Stomach (tissue), 9 donors: ENCODE data around the gene DYDC2. TPM values are rescaled to one million over a fixed set of nuclear protein-coding genes. Genes with fewer than 3 reads are reported as not detected.

ENCODE experiments used
- DNase-seq, 2 donors: peaks; one replicate each; pipeline versions ENCODE4 v3.0.0 to v3.0.0-alpha.2; 2013 to 2019
- H3K27ac ChIP-seq, 5 donors: fragments of 200-600 bp in 4 of 5; sonication (generic) in 4 of 5; one replicate each; pipeline ENCODE4 v1.5.1; 2013 to 2019; ENCODE audit warnings: mild to moderate bottlenecking in 1 of 5, moderate library complexity in 1 of 5
- H3K27me3 ChIP-seq, 3 donors: fragments of 200-600 bp; sonication (generic); one replicate each; pipeline ENCODE4 v1.5.1; 2017 to 2019; ENCODE audit warnings: mixed run types in 1 of 3
- H3K36me3 ChIP-seq, 4 donors: fragments of 200-600 bp; sonication (generic); 1 replicate in 3 of 4; 2 replicates in 1 of 4; pipeline ENCODE4 v1.5.1; 2016 to 2019
- H3K4me1 ChIP-seq, 4 donors: fragments of 200-600 bp; sonication (generic); one replicate each; pipeline ENCODE4 v1.5.1; 2016 to 2019
- H3K4me3 ChIP-seq, 4 donors: fragments of 200-600 bp; sonication (generic) in 3 of 4; one replicate each; pipeline ENCODE4 v1.5.1; 2016 to 2019; ENCODE audit warnings: mild to moderate bottlenecking in 1 of 4
- H3K9me3 ChIP-seq, 4 donors: fragments of 200-600 bp; sonication (generic); one replicate each; pipeline ENCODE4 v1.5.1; 2016 to 2019
- CTCF ChIP-seq, 7 experiments: fragments of 450-650 bp in 4 of 7; fragments of 200-600 bp in 3 of 7; sonication (generic) in 3 of 7; IDR thresholded peaks; one replicate each; pipeline ENCODE4 v1.5.1; 2016 to 2019; ENCODE audit warnings: antibody characterized with exemption in 7 of 7, control low read depth in 2 of 7, mild to moderate bottlenecking in 1 of 7
- EP300 ChIP-seq: sonication (generic); formaldehyde crosslinking; IDR thresholded peaks from one replicate; pipeline ENCODE4 v1.6.1; 2017; ENCODE audit warnings: antibody characterized with exemption
- POLR2A ChIP-seq, 4 donors: fragments of 450-650 bp; IDR thresholded peaks; one replicate each; pipeline ENCODE4 v1.6.1; 2016; ENCODE audit warnings: antibody characterized with exemption in 4 of 4, control low read depth in 2 of 4, mild to moderate bottlenecking in 1 of 4, moderate library complexity in 1 of 4
- POLR2AphosphoS5 ChIP-seq, 3 donors: sonication (generic); formaldehyde crosslinking; IDR thresholded peaks; one replicate each; pipeline ENCODE4 v1.6.1; 2016; ENCODE audit warnings: antibody characterized with exemption in 3 of 3
- WGBS, 5 donors: extraction: QIAGEN DNeasy Blood & Tissue Kit in 3 of 5; methylation state at CpG; one replicate each; pipeline versions ENCODE4 v1.1.5 to v1.1.7; 2013 to 2018; 5-methylcytosine and 5-hydroxymethylcytosine counted together
- intact Hi-C: fragments of 100-400 bp; cut with DNase I; formaldehyde crosslinking; loops from one replicate; pipeline ENCODE4 v1.15.1; 2023; ENCODE audit warnings: low total_unique reads
- polyA plus RNA-seq, 3 donors: library from polyadenylated mRNA; stranded (reverse); fragments of 200-250 nt; gene quantifications; one replicate each; pipeline ENCODE4 v1.2.3, GENCODE V29; 2013
- total RNA-seq, 5 donors: library from RNA; depleted of rRNA; stranded (reverse); fragments of >200 nt; gene quantifications; one replicate each; pipeline versions ENCODE4 v1.1.0 to v1.2.3, GENCODE V29; 2014 to 2016
- donor health status: healthy with polysubstance abuse.
- donor health status: Bipolar disorder and iron deficiency.
- donor health status: healthy.

Gene DYDC2
- total and polyA plus RNA-seq, 8 donors = 0.37 to 0.95 TPM; not detected in 6

- Histone ChIP-seq H3K9me3 (no peaks in the 10 kb centered on the region), H3K4me1 (no peaks in the 10 kb centered on the region), H3K36me3 (no peaks in the 10 kb centered on the region), H3K4me3 (no peak overlapping the region), H3K27ac (no peak overlapping the region), H3K27me3 (peaks cover 0 to 13% (median 0%) of the 10 kb centered on the region in 3 donors)
- DNase-seq = no peak
- WGBS, 5 donors = 62 to 77% (median 70%) methylated on average over 2 of the region's 2 CpGs
- intact Hi-C loops = no loop called here
- TF ChIP-seq POLR2AphosphoS5 (IDR thresholded peaks at IDR 0.05) (no peak), POLR2A (IDR thresholded peaks at IDR 0.05) (no peak), EP300 (no peak), CTCF (IDR thresholded peaks at IDR 0.05) (no peak)
Observed at GRCh38 chr10:80394358-80394916, 37.9 kb downstream of the DYDC2 start.

- Histone ChIP-seq H3K27ac (no peak overlapping the region), H3K27me3 (peaks cover 0 to 13% (median 0%) of the 10 kb centered on the region in 3 donors), H3K9me3 (no peaks in the 10 kb centered on the region), H3K4me1 (no peaks in the 10 kb centered on the region), H3K36me3 (no peaks in the 10 kb centered on the region), H3K4me3 (no peak overlapping the region)
- 82 to 92% (median 88%) methylated on average over 2 of the region's 2 CpGs for WGBS, 5 donors
- no peak for DNase-seq
- TF ChIP-seq CTCF (IDR thresholded peaks at IDR 0.05) (no peak), POLR2AphosphoS5 (IDR thresholded peaks at IDR 0.05) (no peak), EP300 (no peak), POLR2A (IDR thresholded peaks at IDR 0.05) (no peak)
- intact Hi-C loops = no loop called here
Observed at GRCh38 chr10:80397014-80397413, 40.4 kb downstream of the DYDC2 start.

- intact Hi-C loops = no loop called here
- H3K27ac ChIP-seq = no peak overlapping the region
- H3K27me3 ChIP-seq = peaks cover 0 to 10% (median 0%) of the 10 kb centered on the region in 3 donors
- DNase-seq = no peak
- 71 to 77% (median 74%) methylated on average over 8 of the region's 8 CpGs for WGBS, 5 donors
- TF ChIP-seq POLR2A (IDR thresholded peaks at IDR 0.05) (no peak), POLR2AphosphoS5 (IDR thresholded peaks at IDR 0.05) (no peak), EP300 (no peak), CTCF (IDR thresholded peaks at IDR 0.05) (no peak)
- no peaks in the 10 kb centered on the region for H3K36me3 ChIP-seq
- H3K4me1 ChIP-seq = no peaks in the 10 kb centered on the region
- H3K4me3 ChIP-seq = no peak overlapping the region
- no peaks in the 10 kb centered on the region for H3K9me3 ChIP-seq
Observed at GRCh38 chr10:80400136-80400804, 43.7 kb downstream of the DYDC2 start.

- Histone ChIP-seq H3K27ac (no peak overlapping the region), H3K9me3 (no peaks in the 10 kb centered on the region), H3K36me3 (no peaks in the 10 kb centered on the region), H3K4me1 (peaks cover 0 to 25% (median 17%) of the 10 kb centered on the region in 4 donors), H3K27me3 (peaks cover 0 to 14% (median 0%) of the 10 kb centered on the region in 3 donors), H3K4me3 (no peak overlapping the region)
- TF ChIP-seq EP300 (no peak), POLR2A (IDR thresholded peaks at IDR 0.05) (no peak), POLR2AphosphoS5 (IDR thresholded peaks at IDR 0.05) (no peak), CTCF (IDR thresholded peaks at IDR 0.05) (no peak)
- DNase-seq = no peak
- intact Hi-C loops = no loop called here
- 61 to 89% (median 85%) methylated on average over 1 of the region's 1 CpG for WGBS, 5 donors
Observed at GRCh38 chr10:80405035-80405434, 48.5 kb downstream of the DYDC2 start.
